SW480 (cell line): ENCODE data around the gene TEX38.
"Not testable (repeated sequence)": the region's sequence is repeated elsewhere in the genome, so short reads cannot be mapped to it uniquely, and the experiment has no call there.

ENCODE experiments used
- DNase-seq: peaks from one replicate; pipeline ENCODE4 v3.0.0-alpha.2; 2016; ENCODE audit warnings: low spot score

TEX38 gene

DNA sequence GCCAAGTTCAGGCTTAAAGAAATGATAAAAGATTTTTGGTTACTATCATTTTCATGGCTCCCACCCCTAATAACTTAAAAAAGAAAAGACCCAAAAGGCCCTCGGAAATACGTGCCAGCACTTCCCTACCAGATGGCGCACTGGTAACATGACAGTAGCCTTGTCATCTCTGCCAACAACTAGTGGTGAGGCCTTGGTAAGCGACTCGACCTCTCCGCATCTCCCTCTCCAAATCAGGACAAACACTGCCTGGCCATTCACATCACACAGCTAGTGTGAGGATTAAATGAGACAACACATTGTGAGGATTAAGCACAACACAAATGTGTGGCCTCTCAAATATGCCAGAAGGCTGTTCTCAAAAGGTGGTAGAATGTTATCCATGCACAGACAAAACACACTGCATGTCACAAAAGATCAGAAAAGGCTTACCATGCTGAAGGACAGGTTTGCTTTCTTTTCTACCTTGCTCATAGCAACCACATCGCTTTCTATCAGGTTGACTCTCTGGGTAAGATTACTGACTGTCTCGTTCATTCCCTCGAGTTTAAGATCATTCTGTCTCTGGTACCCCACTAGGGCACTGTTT lies 16.4 kb downstream of the TEX38 start:
- no peak for DNase-seq

DNA sequence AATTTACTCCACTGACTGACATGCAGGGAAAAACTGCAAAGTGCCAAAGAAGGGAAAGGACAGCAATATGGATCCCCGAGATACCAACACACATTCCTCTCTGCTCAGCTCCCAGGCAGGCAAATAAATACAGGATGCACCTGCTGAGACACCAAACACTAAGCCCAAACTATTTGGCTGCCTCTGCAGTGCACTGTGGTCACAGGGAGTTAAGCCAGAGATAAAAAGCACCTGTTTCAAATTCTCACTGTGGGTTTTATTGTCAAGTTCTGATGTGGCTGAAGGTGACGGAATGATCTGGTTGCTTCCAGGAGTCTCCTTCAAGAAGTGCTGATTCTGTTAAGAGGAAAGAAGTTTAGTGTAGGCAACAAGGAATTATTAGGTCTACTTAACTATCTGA lies 17.7 kb downstream of the TEX38 start:
- DNase-seq, result no peak

DNA sequence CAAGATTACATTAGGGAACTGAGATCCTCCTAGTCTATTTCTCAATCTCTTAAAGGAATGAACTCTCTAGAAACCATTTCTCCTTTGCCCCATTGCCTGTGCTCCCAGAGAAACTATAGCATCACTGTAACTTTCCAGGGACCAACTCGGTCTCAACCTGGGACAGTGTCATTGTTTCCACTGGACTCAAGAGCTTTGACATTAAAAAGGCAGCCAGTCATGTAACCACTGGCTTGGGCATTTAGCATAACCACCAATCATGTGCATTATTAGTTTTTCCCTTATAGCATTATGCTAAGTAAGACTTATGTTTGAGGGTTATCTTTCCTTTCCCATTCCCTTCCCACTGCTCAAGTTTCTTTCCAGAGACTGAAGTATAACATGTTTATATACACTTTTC lies 18.2 kb downstream of the TEX38 start:
- DNase-seq, result no peak

DNA sequence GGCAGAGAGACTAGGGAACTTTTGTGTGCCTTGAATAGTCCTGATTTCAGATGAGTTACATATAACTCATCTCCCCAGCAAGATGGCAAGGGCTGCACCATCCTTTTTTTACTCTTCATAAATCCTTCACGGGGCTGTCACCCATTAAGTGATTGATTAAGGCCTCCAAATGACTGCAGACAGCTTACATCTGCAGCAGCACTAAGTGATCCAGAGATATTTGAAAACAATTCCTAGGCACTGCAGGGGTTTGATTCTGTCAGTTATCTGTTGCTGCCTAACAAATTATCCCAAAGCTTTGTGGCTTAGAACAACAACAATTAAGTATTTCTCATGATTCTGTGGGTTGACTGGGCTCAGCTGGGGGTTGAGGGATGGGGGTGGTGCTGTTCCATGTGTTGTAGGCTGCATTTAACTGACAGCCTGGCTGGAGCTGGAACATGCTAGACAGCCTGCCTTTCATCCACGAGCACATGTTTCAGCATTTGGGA lies 19.3 kb downstream of the TEX38 start:
- DNase-seq, result no peak

DNA sequence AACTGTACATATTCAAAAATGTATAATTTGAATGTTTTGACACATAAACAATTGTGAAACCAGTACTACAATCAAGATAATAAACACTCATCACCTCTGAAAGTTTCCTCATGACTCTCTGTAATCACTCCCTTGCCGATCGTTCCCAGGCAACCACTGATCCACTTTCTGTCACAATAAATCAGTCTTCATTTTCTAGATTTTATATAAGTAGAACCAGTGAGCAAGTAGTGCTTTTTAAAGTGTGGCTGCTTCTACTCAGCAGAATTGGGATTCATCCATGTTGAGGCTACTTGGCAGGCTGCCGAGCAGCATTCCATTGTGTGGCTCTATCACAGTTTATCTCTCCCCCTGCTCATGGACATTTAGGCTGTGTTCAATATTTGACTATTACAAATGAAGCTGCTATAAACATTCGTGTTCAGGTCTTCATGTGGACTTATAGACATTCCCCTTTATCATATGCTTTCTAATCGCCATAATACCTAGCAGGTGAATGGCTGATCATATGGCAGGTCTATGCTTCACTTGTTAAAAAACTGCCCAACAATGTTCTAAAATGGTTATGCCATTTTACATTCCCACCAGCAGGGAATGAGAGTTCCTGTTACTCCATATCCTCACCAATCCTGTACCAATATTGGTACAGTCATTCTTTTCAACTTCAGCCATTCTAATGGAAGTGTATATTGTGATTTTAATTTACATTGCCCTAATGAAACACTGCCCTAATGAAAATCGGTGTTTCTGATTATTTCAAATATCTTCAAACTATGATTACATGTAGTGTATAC lies 20.5 kb downstream of the TEX38 start:
- no peak for DNase-seq

DNA sequence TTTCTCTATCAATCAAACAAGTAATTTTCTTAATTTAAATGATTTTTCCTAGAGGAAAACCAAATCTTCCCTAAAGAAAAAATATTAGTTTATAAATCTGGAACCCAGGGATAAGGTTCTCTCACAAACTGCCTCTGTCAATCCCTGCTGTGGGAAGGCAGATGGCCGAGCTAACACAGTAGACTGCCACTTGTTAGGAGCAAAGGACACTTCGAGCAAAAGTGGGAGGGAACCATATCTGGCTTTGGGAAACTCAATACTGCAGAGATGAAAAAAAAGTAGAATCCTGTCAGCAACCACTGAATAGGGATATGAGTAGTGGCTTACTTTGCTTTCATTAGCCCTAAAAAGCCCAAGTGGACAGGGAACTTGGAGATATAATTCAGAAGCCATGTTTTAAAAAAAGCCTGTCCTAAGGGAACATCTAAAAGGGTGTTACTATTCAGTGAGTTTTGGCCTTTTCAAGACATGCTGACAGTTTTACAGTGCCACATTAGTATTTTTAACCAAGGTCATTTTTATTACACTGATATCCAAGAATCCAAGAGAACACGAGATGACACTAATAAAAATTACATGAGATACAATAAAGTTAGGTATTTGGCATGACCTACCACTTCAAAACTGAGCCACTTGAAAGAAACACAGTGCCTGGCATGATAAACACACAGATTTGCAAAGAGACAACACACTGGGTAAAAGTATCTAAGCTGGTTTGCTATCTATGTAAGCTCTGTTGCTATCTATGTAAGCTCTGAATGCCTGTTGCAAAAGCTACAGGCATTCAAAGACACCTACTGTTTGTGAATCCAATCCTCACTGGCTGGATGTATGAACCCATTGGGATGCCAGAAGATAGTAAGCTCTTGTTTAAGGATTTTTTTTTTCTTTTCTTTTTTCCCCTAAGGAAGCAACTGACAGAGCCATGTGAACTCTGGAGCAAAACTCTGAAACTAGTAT lies 21.4 kb downstream of the TEX38 start:
- no peak for DNase-seq

DNA sequence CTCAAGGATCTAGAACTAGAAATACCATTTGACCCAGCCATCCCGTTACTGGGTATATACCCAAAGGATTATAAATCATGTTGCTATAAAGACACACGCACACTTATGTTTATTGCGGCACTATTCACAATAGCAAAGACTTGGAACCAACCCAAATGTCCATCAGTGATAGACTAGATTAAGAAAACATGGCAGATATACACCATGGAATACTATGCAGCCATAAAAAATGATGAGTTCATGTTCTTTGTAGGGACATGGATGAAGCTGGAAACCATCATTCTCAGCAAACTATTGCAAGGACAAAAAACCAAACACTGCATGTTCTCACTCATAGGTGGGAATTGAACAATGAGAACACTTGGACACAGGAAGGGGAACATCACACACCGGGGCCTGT lies 23.0 kb downstream of the TEX38 start:
- DNase-seq, result not testable (repeated sequence)

DNA sequence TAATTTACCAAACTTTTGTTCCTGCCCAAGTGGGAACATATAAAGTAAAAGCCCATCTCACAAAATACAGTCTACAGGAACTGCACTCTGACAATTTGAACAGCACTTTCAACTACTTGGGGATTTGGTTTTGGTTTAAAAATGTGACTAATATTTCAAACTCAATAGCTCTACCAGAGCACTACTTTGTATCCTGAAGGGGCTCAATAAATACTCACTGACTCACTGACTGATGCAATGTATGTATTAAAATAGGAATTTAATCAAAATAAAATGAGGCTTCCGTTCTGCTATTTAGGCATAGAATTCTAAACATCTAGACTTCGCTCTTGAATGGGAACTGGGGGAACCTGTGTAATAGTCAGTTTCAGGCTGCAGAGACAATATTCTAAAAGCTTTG lies 25.4 kb downstream of the TEX38 start:
- no peak for DNase-seq

DNA sequence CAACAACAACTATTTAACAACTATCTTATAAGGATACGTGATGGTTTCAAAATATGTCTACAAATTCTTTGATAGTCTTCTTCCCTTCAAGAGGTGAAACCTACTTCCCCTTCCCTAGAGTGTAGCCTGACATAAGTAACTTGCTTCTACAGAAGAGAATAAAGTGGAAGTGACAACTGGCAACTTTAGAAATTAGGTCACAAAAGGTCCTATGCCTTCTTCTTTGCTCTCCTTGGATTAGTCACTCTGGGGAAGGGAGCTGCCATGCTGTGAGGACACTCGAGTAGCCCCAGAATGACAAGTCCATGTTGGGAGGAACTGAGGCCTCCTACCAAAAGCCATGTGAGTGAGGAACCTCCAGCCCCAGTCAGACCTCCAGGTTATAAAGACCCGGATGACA lies 28.0 kb downstream of the TEX38 start:
- no peak for DNase-seq

DNA sequence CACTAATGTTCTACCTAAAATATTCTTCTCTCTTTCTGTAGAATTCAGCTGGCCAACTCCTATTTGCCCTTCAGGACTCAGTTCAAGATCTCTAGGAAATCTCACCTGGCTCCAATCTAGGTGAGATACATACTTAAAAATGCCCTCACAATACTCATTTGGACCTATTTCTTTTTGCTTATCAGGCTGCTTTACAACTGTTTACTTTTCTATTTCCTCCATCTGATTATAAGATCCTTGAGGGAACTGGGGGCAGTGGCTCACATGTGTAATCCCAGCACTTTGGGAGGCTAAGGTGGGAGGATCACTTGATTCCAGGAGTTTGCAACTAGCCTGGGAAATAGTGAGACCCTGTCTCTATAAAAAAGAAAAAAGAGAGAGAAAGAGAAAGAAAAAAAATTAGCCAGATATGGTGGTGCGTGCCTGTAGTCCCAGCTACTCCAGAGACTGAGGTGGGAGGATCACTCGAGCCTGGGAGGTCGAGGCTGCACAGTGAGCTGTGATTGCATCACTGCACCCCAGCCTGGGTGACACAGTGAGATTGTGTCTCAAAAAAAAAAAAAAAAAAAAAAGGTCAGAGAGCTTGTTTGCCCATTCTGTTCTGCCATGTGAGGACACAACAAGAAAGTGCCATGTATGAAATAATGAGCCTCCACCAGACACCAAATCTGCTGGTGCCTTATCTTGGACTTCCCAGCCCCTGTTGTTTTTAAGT lies 32.4 kb downstream of the TEX38 start:
- no peak for DNase-seq

DNA sequence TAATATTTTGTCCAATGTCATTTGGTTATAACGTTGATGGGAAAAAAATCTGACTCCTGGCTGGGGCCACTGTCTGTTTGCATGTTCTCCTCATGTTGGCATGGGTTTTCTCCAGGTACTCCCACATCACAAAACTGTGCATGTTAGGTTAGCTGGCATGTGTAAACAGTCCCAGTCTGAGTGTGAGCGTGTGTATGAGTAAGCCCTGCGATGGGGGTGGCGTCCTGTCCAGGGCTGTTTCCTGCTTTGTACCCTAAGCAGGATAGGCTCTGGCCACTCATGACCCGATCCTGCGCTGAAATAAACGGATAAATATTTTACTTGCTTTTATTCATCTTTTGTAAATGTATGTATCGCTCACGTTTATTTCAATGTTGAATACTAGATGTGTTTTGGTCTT lies 33.8 kb downstream of the TEX38 start:
- DNase-seq, result no peak

DNA sequence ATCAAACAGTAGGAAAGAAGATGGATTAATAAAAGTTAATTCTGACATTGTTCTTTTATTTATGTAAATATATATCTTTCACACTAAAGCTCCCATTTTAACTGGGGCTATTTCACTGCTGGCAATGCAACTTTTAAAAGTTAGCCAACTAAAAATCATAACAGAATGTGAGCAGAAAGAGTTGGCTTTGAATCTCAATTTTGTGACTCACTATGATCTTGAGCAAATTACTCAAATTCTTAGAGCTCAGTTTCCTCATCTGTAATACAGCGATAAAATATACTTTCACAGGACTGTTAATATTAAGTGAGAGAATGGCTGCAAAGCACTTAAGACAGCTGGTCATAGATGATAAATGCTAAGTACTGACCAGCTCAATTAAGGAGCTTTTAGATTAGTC lies 36.5 kb downstream of the TEX38 start:
- DNase-seq, result no peak

DNA sequence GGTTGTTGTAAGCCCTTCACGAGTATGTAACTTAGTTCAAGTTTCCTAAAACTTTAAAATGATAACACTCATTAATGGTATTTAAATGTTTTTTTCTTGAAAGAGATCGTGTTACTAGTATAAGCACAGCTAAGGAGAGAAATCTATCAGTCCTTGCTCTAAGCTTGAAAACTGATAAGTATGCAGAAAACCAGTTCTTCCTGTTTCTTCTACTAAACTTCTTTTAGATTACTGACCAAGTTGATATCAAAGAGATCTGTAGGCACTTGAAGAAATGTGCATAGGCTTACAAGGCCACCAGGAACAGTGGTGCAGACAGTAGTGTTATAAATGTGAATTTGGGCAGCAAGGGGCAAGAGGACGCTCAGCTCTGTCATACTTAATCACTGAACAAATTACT lies 43.3 kb downstream of the TEX38 start:
- DNase-seq, result no peak

DNA sequence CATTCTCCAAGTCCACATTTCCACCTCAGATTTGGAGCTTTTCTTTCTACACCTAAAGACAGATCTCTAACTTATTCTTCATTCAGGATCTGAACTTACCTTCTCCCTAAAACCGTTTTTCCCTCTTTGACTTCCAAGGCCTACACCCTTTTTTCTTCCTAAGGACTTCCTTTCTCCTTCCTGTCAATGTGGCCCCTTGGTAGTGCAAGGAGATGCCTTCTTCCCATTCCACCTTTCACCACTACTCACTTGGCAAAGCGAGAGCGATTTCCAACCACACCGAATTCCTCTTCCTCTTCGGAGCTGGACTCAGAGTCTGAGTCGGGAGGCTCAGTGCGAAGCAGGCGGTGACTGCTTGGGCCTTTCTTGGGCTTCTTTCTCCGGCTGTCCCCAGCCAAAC lies 46.0 kb downstream of the TEX38 start:
- no peak for DNase-seq

DNA sequence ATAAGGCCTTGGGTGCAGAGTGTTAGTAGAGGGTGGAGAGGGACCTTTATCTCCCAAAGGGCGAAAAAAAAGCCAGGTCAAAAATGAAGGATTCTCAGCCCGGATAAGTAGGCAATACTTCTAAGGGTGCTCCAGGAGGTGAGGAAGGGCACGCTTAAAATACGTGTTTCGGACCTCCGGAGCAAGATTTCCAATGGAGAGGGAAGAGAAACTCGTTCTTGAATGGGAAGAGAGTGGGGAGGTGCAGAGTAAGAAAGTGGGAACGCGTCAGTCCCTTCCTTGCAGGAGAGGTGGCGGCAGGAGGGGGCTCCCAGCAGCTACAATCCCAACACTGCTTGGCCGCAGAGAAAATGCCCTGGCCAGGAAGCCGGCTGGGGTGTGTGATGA lies 46.7 kb downstream of the TEX38 start:
- no peak for DNase-seq

DNA sequence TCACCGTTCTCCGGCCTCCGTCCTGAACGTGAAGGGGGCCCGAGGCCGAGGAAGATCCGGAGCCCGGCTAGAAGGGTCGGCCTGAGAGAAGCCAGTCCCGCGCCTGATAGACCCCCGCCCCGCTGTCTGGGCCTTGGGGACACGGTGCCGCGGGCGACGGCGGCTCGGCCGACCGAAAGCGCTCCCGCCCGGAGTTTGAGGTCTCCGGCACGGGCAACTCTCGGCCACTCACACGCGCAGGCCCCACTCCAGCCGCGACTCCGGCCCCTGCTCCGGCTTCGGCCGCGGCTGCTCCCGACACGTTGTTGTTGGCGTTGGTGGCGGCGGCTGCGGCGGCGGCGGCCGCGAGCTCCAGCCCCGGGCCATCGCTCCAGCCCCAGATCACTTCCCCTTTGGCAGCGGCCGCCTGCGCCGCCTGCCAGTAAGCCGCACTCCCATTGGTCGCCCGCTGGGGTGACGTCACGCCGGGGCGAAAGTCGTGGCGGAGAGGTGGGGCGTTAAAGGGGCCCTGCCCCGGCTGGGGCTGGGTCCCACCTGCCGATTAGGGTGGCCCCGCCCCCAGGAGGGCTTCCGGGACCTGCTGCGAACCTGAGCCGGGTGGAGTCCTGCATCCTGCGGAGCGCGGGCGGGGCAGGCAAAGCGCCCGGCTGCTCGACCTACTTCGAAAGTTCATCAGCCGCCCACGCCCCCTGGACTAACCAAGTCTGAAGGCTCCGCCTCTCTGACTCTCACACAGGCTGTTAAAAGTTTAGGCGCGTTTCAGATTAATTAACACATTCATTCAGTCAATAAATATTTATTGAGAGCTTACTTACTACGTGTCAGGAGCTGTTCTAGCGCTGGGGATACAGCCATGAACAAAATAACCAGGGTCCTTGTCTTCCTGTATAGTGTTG lies 47.3 kb downstream of the TEX38 start, which contains the start of gene EFCAB14:
Gene EFCAB14 (minus strand): TSS at position 388 of the 896 bp plus-strand sequence. CDS start 1,027 bp downstream, outside the sequence.
- DNase-seq, result peak; percentile 96

DNA sequence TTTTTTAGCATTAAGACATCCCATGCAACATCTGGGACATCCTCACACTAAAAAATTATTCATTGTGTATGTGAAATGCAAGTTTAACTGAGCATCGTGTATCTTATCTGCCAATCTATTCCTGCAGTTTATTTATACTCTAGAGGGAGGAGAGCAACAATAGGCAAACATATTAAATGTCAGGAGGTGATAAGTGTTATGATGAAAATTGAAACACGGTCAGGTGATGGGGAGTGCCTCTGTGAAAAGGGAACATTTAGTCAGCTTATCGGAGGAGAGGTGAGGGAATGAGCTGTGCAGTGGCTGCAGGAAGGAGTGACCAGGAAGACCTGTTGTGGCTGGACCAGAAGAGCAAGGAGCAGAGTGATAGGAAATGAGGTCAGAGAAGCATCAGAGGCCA lies 48.0 kb downstream of the TEX38 start:
- peak; percentile 19 for DNase-seq

DNA sequence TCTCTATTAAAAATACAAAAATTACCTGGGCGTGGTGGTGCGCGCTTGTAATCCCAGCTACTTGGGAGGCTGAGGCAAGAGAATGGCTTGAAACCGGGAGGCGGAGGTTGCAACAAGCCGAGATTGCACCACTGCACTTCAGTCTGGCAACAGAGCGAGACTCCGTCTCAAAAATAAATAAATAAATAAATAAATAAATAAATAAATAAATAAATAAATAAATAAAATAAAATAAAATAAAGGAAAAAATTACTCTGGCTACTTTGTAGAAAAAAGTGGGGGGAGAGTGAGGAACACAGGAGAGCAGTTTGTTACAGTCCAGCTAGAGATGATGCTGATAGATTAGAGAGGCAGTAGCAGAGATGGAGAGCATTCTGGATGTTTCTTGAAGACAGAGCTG lies 48.7 kb downstream of the TEX38 start:
- DNase-seq, result not testable (repeated sequence)

DNA sequence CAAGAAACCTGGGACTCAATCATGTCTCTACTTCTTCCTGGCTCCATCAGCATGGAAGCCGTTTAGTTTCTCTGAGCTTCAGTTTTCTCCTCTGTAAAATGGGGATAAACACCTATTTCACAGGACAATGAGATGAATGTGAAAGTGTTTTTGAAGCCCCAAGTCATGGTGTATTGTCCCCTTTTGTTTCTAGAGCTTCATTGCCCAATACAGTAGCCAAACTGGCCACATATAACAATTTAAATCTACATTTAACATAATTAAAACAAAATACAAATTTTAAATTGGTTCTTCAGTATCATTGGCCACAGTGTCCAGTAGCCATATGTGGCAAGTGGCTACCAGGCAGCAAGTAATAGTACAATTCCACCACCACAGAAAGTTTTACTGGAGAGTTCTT lies 49.5 kb downstream of the TEX38 start:
- DNase-seq, result no peak

DNA sequence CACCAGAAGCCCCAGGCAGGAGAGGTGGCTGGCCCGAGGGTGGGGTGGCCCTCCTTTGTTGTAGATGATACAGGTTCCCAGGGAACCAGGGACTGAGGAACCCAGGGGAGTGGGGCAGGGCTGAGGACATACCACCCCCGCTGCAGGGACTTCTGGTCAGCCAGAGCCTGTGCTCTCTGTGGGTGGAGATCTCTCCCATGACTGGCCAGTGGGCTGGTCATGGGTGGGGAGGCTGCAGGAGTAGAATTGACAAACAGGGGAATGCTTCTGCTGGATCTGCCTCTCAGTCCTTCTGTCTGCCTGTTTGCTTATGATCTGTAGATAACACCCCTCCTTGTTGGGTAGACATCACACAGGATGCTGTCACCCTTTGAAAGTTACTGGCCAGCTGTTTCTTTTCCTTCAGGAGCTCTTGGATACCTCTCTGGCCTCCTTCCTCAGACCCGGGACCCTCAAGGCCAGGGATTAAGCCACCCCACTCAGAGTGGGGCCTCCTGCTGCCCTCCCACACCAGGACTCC lies 50.1 kb downstream of the TEX38 start:
- DNase-seq, result no peak
